GM06990 (cell line): Measurements from ENCODE around the gene ATCAY.

Source experiments
- DNase-seq: peaks from one replicate; pipeline ENCODE4 v3.0.0-alpha.2; 2011; ENCODE audit not compliant: insufficient read length; ENCODE audit errors: extremely low read depth
- H3K27me3 ChIP-seq: replicated peaks from 2 replicates; pipeline ENCODE4 v1.6.0; 2011; ENCODE audit warnings: low read length; ENCODE audit not compliant: control insufficient read depth, insufficient read depth
- H3K36me3 ChIP-seq: 2 replicates; pipeline ENCODE4 v1.5.1; 2011; ENCODE audit warnings: low read length; ENCODE audit not compliant: control insufficient read depth, insufficient read depth
- H3K4me3 ChIP-seq: replicated peaks from 2 replicates; pipeline ENCODE4 v1.5.1; 2011; ENCODE audit warnings: low read depth, mild to moderate bottlenecking, control low read depth, low read length
- TF ChIP-seq, protein P1 (sequence below): IDR thresholded peaks from 2 replicates; pipeline ENCODE4 v1.5.1; 2011; ENCODE audit warnings: low read length, control low read depth, mild to moderate bottlenecking, inconsistent platforms; ENCODE audit not compliant: insufficient read depth, poor library complexity, severe bottlenecking

The ATCAY gene

DNA sequence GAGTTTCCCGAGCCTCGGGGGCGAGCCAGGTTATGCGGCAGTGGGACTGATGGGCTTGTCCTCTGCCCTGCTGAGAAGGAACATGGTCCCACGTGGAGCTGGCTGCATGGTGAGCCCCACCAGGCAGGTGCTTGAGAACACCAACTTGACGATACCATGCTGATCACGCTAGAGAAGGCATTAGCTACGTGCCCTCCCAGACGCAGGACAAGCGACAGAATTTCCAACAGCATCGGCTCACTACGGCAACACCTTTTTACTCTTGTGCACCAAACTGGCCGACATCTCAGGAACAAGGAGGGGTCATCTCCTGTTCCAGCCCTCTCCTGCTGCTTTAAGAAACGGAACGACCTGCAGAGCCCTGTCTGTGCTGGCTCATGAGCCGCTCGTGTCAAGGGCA lies 20.0 kb upstream of the ATCAY start:
- no peak for DNase-seq
- no peaks in the 10 kb centered on the region; the same call in 1 of the 2 replicates for H3K27me3 ChIP-seq
- no peaks in the 10 kb centered on the region for H3K36me3 ChIP-seq
- TF ChIP-seq, protein P1, sequence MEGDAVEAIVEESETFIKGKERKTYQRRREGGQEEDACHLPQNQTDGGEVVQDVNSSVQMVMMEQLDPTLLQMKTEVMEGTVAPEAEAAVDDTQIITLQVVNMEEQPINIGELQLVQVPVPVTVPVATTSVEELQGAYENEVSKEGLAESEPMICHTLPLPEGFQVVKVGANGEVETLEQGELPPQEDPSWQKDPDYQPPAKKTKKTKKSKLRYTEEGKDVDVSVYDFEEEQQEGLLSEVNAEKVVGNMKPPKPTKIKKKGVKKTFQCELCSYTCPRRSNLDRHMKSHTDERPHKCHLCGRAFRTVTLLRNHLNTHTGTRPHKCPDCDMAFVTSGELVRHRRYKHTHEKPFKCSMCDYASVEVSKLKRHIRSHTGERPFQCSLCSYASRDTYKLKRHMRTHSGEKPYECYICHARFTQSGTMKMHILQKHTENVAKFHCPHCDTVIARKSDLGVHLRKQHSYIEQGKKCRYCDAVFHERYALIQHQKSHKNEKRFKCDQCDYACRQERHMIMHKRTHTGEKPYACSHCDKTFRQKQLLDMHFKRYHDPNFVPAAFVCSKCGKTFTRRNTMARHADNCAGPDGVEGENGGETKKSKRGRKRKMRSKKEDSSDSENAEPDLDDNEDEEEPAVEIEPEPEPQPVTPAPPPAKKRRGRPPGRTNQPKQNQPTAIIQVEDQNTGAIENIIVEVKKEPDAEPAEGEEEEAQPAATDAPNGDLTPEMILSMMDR: no peak
- no peak overlapping the region for H3K4me3 ChIP-seq

DNA sequence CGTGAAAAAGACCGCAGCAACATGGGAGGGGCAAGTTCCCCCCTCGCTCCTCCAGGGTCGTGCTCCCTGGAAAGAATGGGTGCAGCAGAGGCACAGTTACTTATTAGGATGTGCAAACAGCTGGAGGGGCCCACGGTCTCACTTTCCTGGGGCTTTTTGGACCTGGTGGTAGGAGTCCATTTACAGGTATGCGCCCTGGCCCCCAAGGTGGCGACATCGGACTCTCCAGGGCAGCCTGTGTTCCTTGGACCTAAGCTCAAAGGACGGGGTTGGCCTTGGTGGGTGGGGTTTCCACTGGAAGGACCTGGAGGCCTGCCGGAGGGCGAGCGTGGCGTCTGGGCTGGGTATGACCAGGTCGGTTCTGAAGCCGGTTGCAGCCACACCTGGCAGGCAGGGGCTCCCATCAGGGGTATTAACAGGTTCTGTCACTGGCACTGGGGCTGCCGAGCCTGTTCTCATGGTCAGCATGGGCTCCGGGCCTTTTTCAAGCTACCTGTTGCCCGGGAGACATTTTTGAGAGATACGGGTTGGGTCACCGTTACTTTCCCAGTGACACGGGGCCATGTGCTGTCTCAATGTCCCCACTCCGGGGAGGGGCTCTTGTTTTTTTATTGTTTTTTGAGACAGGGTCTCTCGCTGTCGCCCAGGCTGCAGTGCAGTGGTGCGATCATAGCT lies 17.5 kb upstream of the ATCAY start:
- DNase-seq: no peak
- TF ChIP-seq, protein P1: no peak
- H3K4me3 ChIP-seq: no peak overlapping the region
- peaks cover 1% of the 10 kb centered on the region; the same call in 1 of the 2 replicates for H3K27me3 ChIP-seq
- H3K36me3 ChIP-seq: no peaks in the 10 kb centered on the region

DNA sequence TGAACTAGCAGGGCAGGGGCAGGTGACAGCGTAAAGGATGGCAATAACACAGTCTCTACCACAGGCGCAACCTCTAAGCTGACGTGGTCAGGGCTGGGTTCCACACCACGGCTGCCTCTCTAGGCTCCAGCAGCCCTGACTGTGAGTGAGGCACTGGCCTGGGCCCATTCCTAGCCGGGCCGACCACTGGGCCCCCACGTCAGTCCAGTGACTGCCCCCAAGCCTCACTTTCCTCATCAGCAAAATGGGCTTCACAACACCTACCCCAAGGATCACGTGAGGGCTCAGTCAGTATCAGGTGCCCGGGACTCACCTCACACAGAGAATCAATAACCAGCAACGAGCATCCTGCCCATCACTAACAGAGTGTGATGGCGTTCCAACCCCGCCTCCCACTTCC lies 16.8 kb upstream of the ATCAY start:
- H3K27me3 ChIP-seq: peaks cover 1% of the 10 kb centered on the region; the same call in 1 of the 2 replicates
- H3K36me3 ChIP-seq: no peaks in the 10 kb centered on the region
- no peak for DNase-seq
- no peak overlapping the region for H3K4me3 ChIP-seq
- TF ChIP-seq, protein P1: no peak

DNA sequence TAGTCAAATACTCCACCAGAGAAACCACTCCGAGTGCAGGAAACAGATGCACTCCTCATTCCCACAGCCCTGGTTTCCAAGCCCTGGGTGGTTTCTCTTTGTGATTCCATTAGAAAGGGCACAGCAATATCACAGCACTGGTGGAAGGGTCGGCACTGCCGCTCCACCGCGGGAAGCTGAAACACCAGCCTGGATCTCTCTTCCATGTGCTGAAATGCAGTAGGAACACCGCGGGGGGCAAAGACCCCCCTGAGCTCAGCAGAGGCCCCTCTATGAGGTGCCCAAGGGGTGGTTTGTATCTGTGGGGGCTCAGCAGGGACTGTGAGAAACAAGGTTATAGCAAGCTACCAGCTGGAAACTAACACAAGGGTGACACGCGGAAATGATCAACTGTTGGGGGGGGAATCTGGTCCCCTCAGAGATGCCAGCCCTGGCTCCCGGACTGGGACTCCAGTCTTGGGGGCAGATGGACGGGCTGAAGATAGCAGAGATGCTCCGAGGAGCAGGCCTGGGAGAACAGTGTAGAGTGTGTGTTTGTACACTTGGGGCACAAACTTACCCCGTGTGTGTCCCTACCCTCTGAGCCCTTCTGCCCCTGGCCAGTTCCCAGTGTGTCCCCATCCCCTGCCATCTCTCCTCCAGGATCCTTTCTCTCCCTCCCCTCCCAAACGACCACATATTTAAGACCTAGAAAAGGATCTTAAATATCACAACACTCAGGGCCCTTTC lies 13.4 kb upstream of the ATCAY start:
- Histone ChIP-seq H3K36me3 (no peaks in the 10 kb centered on the region), H3K4me3 (no peak overlapping the region), H3K27me3 (peaks cover 1% of the 10 kb centered on the region; the same call in 1 of the 2 replicates)
- TF ChIP-seq, protein P1: no peak
- DNase-seq: no peak

DNA sequence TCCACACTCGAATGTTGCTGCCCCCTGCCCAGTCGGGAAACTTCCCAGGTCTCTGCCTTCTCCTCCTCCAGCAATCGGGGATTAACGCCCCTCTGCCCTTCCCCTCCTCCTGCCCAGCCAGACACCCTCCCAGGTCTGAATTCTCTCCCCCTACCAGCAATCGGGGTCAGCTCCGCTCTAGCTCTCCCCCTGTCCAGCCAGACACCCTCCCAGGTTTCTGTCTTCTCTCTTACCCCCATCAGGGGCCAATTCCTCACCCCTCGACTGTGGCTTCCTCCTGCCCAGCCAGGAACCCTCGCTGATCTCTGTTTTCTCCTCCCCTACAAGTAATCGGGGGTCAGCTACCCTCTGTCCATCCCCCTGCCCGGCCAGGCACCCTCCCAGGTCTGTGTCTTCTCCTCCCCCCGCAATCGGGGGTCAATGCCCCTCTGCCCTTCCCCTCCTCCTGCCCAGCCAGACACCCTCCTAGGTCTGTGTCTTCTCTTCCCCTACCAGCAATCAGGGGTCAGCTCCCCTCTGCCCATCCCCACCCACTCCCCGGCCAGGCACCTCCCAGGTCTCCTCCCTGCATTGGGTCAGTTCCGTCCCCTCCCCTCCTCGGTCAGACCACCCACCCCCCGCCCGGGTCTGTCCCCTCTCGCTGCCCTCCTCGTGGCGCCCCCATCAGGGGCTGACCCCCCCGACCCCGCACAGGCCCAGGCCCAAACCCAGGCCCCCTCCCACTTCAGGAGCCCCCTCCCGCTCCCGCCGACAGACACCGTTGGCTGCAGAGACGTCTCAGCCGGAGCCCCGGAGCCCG lies 12.3 kb upstream of the ATCAY start:
- H3K36me3 ChIP-seq: no peaks in the 10 kb centered on the region
- DNase-seq: no peak
- peaks cover 1% of the 10 kb centered on the region; the same call in 1 of the 2 replicates for H3K27me3 ChIP-seq
- TF ChIP-seq, protein P1: no peak
- H3K4me3 ChIP-seq: no peak overlapping the region
